Stimulated activated CD8-positive, alpha-beta memory T cell treated with anti-CD3 and anti-CD28 coated beads, Interleukin-4, amount 100 ng/mL, for 48 hours (primary cell): ENCODE data around the gene ASPHD1.
"Not testable (repeated sequence)": the region's sequence is repeated elsewhere in the genome, so short reads cannot be mapped to it uniquely, and the experiment has no call there.

Experiments used
- DNase-seq: peaks from one replicate; pipeline ENCODE4 v3.0.0-alpha.2; 2020

The ASPHD1 gene

GRCh38 chr16:29878172-29878571 lies 22.1 kb upstream of the ASPHD1 start:
- DNase-seq = no peak

GRCh38 chr16:29881050-29881449 lies 19.2 kb upstream of the ASPHD1 start:
- DNase-seq = no peak

- DNase-seq = no peak
Observed at GRCh38 chr16:29883987-29884386, 16.3 kb upstream of the ASPHD1 start.

- DNase-seq = not testable (repeated sequence)
Observed at GRCh38 chr16:29889372-29889771, 10.9 kb upstream of the ASPHD1 start.

- DNase-seq = no peak
Observed at GRCh38 chr16:29891525-29892457, 8.5 kb upstream of the ASPHD1 start.

- DNase-seq = no peak
Observed at GRCh38 chr16:29892458-29892813, 7.9 kb upstream of the ASPHD1 start.

GRCh38 chr16:29893553-29893952 lies 6.7 kb upstream of the ASPHD1 start:
- DNase-seq = no peak

- no peak for DNase-seq
Observed at GRCh38 chr16:29894352-29894751, 5.9 kb upstream of the ASPHD1 start.

GRCh38 chr16:29896841-29897240 lies 3.4 kb upstream of the ASPHD1 start:
- no peak for DNase-seq

- DNase-seq = no peak
Observed at GRCh38 chr16:29897333-29897732, 3.0 kb upstream of the ASPHD1 start.

- DNase-seq = no peak
Observed at GRCh38 chr16:29898135-29898803, 2.0 kb upstream of the ASPHD1 start.

GRCh38 chr16:29898804-29899515 lies 1.3 kb upstream of the ASPHD1 start:
- DNase-seq = no peak

- peak; percentile 91 for DNase-seq
Observed at GRCh38 chr16:29899516-29900101, 679 bp upstream of the ASPHD1 start, which contains the start of gene SEZ6L2. Gene SEZ6L2 (minus strand): TSS chr16:29899550. CDS start chr16:29899019, 531 bp downstream.

GRCh38 chr16:29900888-29901606 lies 759 bp downstream of the ASPHD1 start:
- DNase-seq = no peak

- DNase-seq = no peak
Observed at GRCh38 chr16:29901607-29901945, 1.3 kb downstream of the ASPHD1 start.

- no peak for DNase-seq
Observed at GRCh38 chr16:29903590-29903989, 3.3 kb downstream of the ASPHD1 start.

GRCh38 chr16:29904947-29905346 lies 4.7 kb downstream of the ASPHD1 start:
- DNase-seq = no peak

- no peak for DNase-seq
Observed at GRCh38 chr16:29905668-29906067, 5.4 kb downstream of the ASPHD1 start.

GRCh38 chr16:29906520-29907244 lies 6.4 kb downstream of the ASPHD1 start:
- DNase-seq = no peak

GRCh38 chr16:29907973-29908372 lies 7.7 kb downstream of the ASPHD1 start:
- DNase-seq = no peak

GRCh38 chr16:29908719-29909220 lies 8.5 kb downstream of the ASPHD1 start:
- DNase-seq = no peak

- no peak for DNase-seq
Observed at GRCh38 chr16:29909391-29909790, 9.1 kb downstream of the ASPHD1 start.
